ENCODE measurements around the gene KCNQ1. TPM values are rescaled to one million over a fixed set of nuclear protein-coding genes. Genes with fewer than 3 reads are reported as not detected.
"Not testable (repeated sequence)": the region's sequence is repeated elsewhere in the genome, so short reads cannot be mapped to it uniquely, and the experiment has no call there.

KCNQ1 gene
- total and polyA plus RNA-seq, 2 donors: 6.3 to 9.1 TPM

- not testable (repeated sequence) for H3K4me1 ChIP-seq (ENCODE audit: insufficient read depth); H3K36me3 ChIP-seq (ENCODE audit: insufficient read depth); DNase-seq (ENCODE audit: extremely low spot score); H3K4me3 ChIP-seq (ENCODE audit: low read depth, low read length); H3K27ac ChIP-seq (ENCODE audit: low read depth)
- WGBS: 86% methylated on average over 13 of the region's 13 CpGs
Measured at GRCh38 chr11:2639763-2640162, 195.0 kb downstream of the KCNQ1 start.

GRCh38 chr11:2641623-2642022, 196.8 kb downstream of the KCNQ1 start:
- no peak overlapping the region for H3K27ac ChIP-seq (ENCODE audit: low read depth)
- DNase-seq (ENCODE audit: extremely low spot score): no peak
- no peak overlapping the region for H3K4me3 ChIP-seq (ENCODE audit: low read depth, low read length)
- no peaks in the 10 kb centered on the region for H3K4me1 ChIP-seq (ENCODE audit: insufficient read depth)
- no peaks in the 10 kb centered on the region for H3K36me3 ChIP-seq (ENCODE audit: insufficient read depth)
- WGBS: 91% methylated on average over 1 of the region's 1 CpG

DNA sequence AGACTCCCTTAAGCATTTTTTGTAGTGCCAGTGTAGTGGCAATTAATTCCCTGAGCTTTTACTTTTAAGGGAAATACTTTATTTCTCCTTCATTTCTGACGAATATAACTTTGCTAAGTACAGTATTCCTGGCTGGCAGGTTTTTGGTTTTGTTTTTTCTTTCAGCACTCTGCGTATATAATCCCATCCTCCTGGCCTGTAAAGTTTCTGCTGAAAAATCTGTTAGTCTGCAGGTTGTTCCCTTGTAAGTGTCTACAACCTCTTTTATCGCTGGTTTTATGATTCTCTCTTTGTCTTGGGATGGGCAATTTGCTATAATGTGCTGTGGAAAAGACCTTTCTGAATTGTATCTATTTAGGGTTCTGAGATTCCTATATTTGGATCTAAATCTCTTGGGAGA, 198.9 kb downstream of the KCNQ1 start:
- no peak overlapping the region for H3K27ac ChIP-seq (ENCODE audit: low read depth)
- WGBS: 87% methylated on average over 3 of the region's 3 CpGs
- no peaks in the 10 kb centered on the region for H3K36me3 ChIP-seq (ENCODE audit: insufficient read depth)
- no peak overlapping the region for H3K4me3 ChIP-seq (ENCODE audit: low read depth, low read length)
- H3K4me1 ChIP-seq (ENCODE audit: insufficient read depth): no peaks in the 10 kb centered on the region
- no peak for DNase-seq (ENCODE audit: extremely low spot score)

GRCh38 chr11:2644844-2645778, 200.3 kb downstream of the KCNQ1 start:
- no peak overlapping the region for H3K27ac ChIP-seq (ENCODE audit: low read depth)
- no peaks in the 10 kb centered on the region for H3K36me3 ChIP-seq (ENCODE audit: insufficient read depth)
- 93% methylated on average over 4 of the region's 4 CpGs for WGBS
- no peaks in the 10 kb centered on the region for H3K4me1 ChIP-seq (ENCODE audit: insufficient read depth)
- H3K4me3 ChIP-seq (ENCODE audit: low read depth, low read length): no peak overlapping the region
- DNase-seq (ENCODE audit: extremely low spot score): no peak

- no peak overlapping the region for H3K4me3 ChIP-seq (ENCODE audit: low read depth, low read length)
- 94% methylated on average over 1 of the region's 1 CpG for WGBS
- H3K4me1 ChIP-seq (ENCODE audit: insufficient read depth): no peaks in the 10 kb centered on the region
- no peak for DNase-seq (ENCODE audit: extremely low spot score)
- no peak overlapping the region for H3K27ac ChIP-seq (ENCODE audit: low read depth)
- no peaks in the 10 kb centered on the region for H3K36me3 ChIP-seq (ENCODE audit: insufficient read depth)
Measured at GRCh38 chr11:2645779-2646118, 200.9 kb downstream of the KCNQ1 start.

DNA sequence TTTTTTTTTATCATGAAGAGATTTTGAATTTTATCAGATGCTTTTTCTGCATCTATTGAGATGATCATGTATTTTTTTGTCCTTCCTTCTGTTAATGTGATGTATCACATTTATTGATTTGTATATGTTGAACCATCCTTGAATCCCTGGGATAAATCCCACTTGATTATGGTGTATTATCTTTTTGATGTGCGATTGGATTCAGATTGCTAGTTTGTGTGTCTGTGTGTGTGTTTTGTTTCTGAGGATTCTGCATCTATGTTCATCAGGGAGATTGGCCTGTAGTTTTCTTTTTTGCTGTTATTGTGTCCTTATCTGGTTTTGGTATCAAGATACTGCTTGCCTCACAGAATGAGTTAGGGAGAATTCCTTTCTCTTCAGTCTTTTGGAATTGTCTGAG, 202.4 kb downstream of the KCNQ1 start:
- Histone ChIP-seq H3K27ac (ENCODE audit: low read depth) (no peak overlapping the region), H3K36me3 (ENCODE audit: insufficient read depth) (no peaks in the 10 kb centered on the region), H3K4me1 (ENCODE audit: insufficient read depth) (no peaks in the 10 kb centered on the region), H3K4me3 (ENCODE audit: low read depth, low read length) (no peak overlapping the region)
- WGBS: 97% methylated on average over 1 of the region's 1 CpG
- DNase-seq (ENCODE audit: extremely low spot score): no peak

DNA sequence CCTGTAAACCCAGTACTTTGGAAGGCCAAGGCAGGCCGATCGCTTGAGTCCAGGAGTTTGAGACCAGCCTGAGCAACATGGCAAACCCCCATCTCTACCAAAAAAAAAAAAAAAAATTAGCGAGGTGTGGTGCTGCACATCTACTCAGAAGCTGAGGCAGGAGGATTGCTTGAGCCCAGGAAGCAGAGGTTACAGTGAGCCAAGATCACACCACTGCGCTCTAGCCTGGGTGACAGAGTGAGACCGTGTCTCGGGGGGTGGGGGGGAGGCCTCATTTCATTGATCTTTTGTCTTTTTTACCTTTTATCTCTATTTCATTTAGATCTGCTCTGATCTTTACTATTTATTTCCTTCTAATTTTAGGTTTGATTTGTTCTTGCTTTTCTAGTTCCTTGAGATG, 203.1 kb downstream of the KCNQ1 start:
- Histone ChIP-seq H3K4me3 (ENCODE audit: low read depth, low read length) (no peak overlapping the region), H3K4me1 (ENCODE audit: insufficient read depth) (no peaks in the 10 kb centered on the region), H3K36me3 (ENCODE audit: insufficient read depth) (no peaks in the 10 kb centered on the region), H3K27ac (ENCODE audit: low read depth) (no peak overlapping the region)
- DNase-seq (ENCODE audit: extremely low spot score): no peak
- 97% methylated on average over 6 of the region's 6 CpGs for WGBS

DNA sequence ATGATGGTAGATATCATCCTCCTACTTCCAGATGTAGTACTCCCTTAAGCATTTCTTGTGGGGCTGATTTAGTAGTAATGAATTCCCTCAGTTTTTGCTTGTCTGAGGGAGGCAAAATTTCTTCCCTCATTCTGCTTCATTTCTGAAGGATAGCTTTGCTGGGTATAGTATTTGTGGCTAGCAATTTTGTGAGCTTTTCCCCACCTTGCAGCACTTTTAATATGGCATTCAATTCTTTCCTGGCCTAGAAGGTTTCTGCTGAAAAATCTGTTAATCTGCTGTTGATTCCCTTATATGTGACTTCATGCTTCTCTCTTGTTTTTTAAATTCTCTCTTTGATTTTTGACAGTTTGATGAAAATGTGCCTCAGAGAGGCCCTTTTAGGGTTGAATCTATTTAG, 204.6 kb downstream of the KCNQ1 start:
- no peak for DNase-seq (ENCODE audit: extremely low spot score)
- Histone ChIP-seq H3K4me3 (ENCODE audit: low read depth, low read length) (no peak overlapping the region), H3K36me3 (ENCODE audit: insufficient read depth) (no peaks in the 10 kb centered on the region), H3K27ac (ENCODE audit: low read depth) (no peak overlapping the region), H3K4me1 (ENCODE audit: insufficient read depth) (no peaks in the 10 kb centered on the region)

- no peak overlapping the region for H3K4me3 ChIP-seq (ENCODE audit: low read depth, low read length)
- 98% methylated on average over 2 of the region's 2 CpGs for WGBS
- H3K4me1 ChIP-seq (ENCODE audit: insufficient read depth): no peaks in the 10 kb centered on the region
- no peaks in the 10 kb centered on the region for H3K36me3 ChIP-seq (ENCODE audit: insufficient read depth)
- no peak overlapping the region for H3K27ac ChIP-seq (ENCODE audit: low read depth)
- DNase-seq (ENCODE audit: extremely low spot score): no peak
Measured at GRCh38 chr11:2649848-2650247, 205.0 kb downstream of the KCNQ1 start.

DNA sequence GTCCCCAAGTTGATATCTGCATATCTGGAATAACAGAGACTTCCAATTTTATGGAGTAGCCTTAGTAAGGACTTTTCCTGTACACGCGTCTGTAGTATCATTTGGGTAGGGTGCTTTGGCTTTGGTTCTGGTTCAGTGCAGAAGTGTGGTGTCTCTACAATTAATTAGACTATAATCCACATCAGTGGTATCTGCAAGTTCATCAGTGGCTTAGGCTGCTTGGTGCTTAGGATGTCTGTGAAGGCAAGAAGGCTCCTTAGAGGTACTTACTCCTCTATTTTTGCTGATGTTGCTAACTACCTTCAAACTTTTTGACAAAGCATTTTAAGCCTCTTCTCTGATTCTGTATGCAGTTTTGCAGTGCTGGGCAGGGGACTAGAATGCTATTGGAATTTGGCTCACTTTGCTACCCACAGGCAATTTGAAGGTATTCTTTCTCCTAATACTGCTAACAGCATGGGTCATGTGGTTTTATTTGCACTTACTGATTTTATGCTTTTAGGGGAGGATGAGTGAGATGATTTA, 205.6 kb downstream of the KCNQ1 start:
- no peak for DNase-seq (ENCODE audit: extremely low spot score)
- 98% methylated on average over 2 of the region's 2 CpGs for whole genome bisulfite sequencing
- Histone ChIP-seq H3K4me3 (ENCODE audit: low read depth, low read length) (no peak overlapping the region), H3K27ac (ENCODE audit: low read depth) (no peak overlapping the region), H3K36me3 (ENCODE audit: insufficient read depth) (no peaks in the 10 kb centered on the region), H3K4me1 (ENCODE audit: insufficient read depth) (no peaks in the 10 kb centered on the region)

- 94% methylated on average over 4 of the region's 4 CpGs for WGBS
- DNase-seq (ENCODE audit: extremely low spot score): no peak
- Histone ChIP-seq H3K36me3 (ENCODE audit: insufficient read depth) (no peaks in the 10 kb centered on the region), H3K4me3 (ENCODE audit: low read depth, low read length) (no peak overlapping the region), H3K4me1 (ENCODE audit: insufficient read depth) (no peaks in the 10 kb centered on the region), H3K27ac (ENCODE audit: low read depth) (no peak overlapping the region)
Measured at GRCh38 chr11:2651054-2651617, 206.3 kb downstream of the KCNQ1 start.

GRCh38 chr11:2651826-2652271, 207.0 kb downstream of the KCNQ1 start:
- H3K4me3 ChIP-seq (ENCODE audit: low read depth, low read length): no peak overlapping the region
- 88% methylated on average over 7 of the region's 7 CpGs for WGBS
- H3K27ac ChIP-seq (ENCODE audit: low read depth): no peak overlapping the region
- no peak for DNase-seq (ENCODE audit: extremely low spot score)
- no peaks in the 10 kb centered on the region for H3K4me1 ChIP-seq (ENCODE audit: insufficient read depth)
- no peaks in the 10 kb centered on the region for H3K36me3 ChIP-seq (ENCODE audit: insufficient read depth)

- no peak for DNase-seq (ENCODE audit: extremely low spot score)
- H3K27ac ChIP-seq (ENCODE audit: low read depth): no peak overlapping the region
- WGBS: 84% methylated on average over 11 of the region's 11 CpGs
- no peak overlapping the region for H3K4me3 ChIP-seq (ENCODE audit: low read depth, low read length)
- H3K36me3 ChIP-seq (ENCODE audit: insufficient read depth): no peaks in the 10 kb centered on the region
- H3K4me1 ChIP-seq (ENCODE audit: insufficient read depth): no peaks in the 10 kb centered on the region
Measured at GRCh38 chr11:2652333-2653197, 207.8 kb downstream of the KCNQ1 start.

All from urinary bladder (tissue), 4 donors.